ENCODE data around the gene WDR55.

WDR55 gene

DNA sequence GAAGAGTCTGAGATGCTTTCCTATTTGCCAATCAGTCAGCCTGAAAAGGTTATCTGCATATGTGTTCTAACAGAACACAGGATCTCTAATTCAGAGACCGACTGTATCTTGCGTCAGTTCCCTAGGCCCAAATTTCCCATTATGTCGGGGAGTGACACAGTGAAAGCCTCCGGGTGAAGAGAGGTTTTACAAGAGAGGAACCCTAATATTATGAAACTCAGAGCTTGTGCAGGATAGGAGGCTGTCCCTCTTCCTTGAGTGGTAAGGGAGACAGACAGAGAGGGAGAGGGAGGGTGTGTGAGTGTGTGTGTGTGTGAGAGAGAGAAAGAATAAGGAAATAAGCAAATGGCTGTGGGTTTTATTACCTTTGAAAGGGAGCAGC, 33.7 kb upstream of the WDR55 start:
- H3K9ac ChIP-seq (ENCODE audit: low read depth, low read length), result no peak overlapping the region

DNA sequence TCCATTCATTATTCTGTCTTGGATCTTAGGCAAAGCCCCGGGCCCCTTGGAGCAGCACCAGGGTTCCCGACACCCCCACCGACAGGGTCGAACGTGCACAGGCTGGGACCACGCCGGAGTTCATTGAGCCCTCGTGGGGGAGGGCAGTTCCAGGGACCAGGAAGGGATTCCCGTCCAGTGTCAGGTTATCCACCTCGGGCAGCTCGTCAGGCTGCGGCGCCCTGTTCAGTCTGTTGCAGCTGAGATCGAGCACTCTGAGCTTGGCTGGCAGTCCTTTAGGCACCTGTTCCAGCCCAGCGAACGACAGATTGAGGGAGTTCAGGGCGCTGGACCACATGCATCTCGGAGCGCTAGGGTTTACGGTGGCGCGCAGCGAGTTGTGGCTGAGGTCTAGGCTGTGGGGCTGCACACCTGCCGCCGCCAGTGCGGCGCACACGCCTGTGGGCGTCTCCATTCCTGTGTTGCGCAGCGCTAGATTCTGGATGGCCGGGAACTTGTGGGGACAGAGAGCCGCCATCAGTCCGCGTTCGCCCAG, 32.8 kb upstream of the WDR55 start:
- Histone ChIP-seq H4K20me1 (ENCODE audit: insufficient read depth, low read length) (no peaks in the 10 kb centered on the region), H3K4me1 (ENCODE audit: insufficient read depth, low read length) (no peaks in the 10 kb centered on the region), H3K79me2 (ENCODE audit: insufficient read depth, low read length) (no peaks in the 10 kb centered on the region), H3K9ac (ENCODE audit: low read depth, low read length) (no peak overlapping the region), H3K27ac (ENCODE audit: low read length) (no peak overlapping the region), H3K4me3 (ENCODE audit: low read depth in 1 of 2, low read length in 2 of 2) (no peak overlapping the region), H3K27me3 (ENCODE audit: insufficient read depth, low read length, poor library complexity) (no peaks in the 10 kb centered on the region), H3K36me3 (ENCODE audit: insufficient read depth, low read length) (no peaks in the 10 kb centered on the region), H3K4me2 (ENCODE audit: insufficient read depth, low read length) (no peak overlapping the region), H2AFZ (ENCODE audit: low read depth, low read length) (no peak overlapping the region), H3K9me3 (ENCODE audit: insufficient read depth, low read length, severe bottlenecking) (peaks cover 18% of the 10 kb centered on the region)
- ATAC-seq (ENCODE audit: insufficient read depth, low read depth) (no peak), DNase-seq (no peak)
- TF ChIP-seq, protein P1, sequence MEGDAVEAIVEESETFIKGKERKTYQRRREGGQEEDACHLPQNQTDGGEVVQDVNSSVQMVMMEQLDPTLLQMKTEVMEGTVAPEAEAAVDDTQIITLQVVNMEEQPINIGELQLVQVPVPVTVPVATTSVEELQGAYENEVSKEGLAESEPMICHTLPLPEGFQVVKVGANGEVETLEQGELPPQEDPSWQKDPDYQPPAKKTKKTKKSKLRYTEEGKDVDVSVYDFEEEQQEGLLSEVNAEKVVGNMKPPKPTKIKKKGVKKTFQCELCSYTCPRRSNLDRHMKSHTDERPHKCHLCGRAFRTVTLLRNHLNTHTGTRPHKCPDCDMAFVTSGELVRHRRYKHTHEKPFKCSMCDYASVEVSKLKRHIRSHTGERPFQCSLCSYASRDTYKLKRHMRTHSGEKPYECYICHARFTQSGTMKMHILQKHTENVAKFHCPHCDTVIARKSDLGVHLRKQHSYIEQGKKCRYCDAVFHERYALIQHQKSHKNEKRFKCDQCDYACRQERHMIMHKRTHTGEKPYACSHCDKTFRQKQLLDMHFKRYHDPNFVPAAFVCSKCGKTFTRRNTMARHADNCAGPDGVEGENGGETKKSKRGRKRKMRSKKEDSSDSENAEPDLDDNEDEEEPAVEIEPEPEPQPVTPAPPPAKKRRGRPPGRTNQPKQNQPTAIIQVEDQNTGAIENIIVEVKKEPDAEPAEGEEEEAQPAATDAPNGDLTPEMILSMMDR (IDR thresholded peaks at IDR 0.05; ENCODE audit: borderline replicate concordance, extremely low read depth, low read length, poor library complexity, severe bottlenecking), result no peak
- TF ChIP-seq EZH2 (IDR thresholded peaks at IDR 0.05; ENCODE audit: borderline replicate concordance, low read depth, low read length, severe bottlenecking), result no peak

More for the DNA sequence above, 33.7 kb upstream of the WDR55 start:
- H3K27me3 ChIP-seq (ENCODE audit: insufficient read depth, low read length, poor library complexity), result no peaks in the 10 kb centered on the region
- H3K79me2 ChIP-seq (ENCODE audit: insufficient read depth, low read length), result no peaks in the 10 kb centered on the region
- H3K36me3 ChIP-seq (ENCODE audit: insufficient read depth, low read length), result no peaks in the 10 kb centered on the region
- no peaks in the 10 kb centered on the region for H4K20me1 ChIP-seq (ENCODE audit: insufficient read depth, low read length)
- no peak overlapping the region for H2AFZ ChIP-seq (ENCODE audit: low read depth, low read length)
- H3K9me3 ChIP-seq (ENCODE audit: insufficient read depth, low read length, severe bottlenecking), result peaks cover 18% of the 10 kb centered on the region
- TF ChIP-seq EZH2 (IDR thresholded peaks at IDR 0.05; ENCODE audit: borderline replicate concordance, low read depth, low read length, severe bottlenecking), result no peak
- TF ChIP-seq, protein P1 (IDR thresholded peaks at IDR 0.05; ENCODE audit: borderline replicate concordance, extremely low read depth, low read length, poor library complexity, severe bottlenecking), result no peak
- no peaks in the 10 kb centered on the region for H3K4me1 ChIP-seq (ENCODE audit: insufficient read depth, low read length)
- no peak for DNase-seq
- H3K27ac ChIP-seq (ENCODE audit: low read length), result no peak overlapping the region
- no peak for ATAC-seq (ENCODE audit: insufficient read depth, low read depth)
- H3K4me3 ChIP-seq (ENCODE audit: low read depth in 1 of 2, low read length in 2 of 2), result no peak overlapping the region
- no peak overlapping the region for H3K4me2 ChIP-seq (ENCODE audit: insufficient read depth, low read length)

DNA sequence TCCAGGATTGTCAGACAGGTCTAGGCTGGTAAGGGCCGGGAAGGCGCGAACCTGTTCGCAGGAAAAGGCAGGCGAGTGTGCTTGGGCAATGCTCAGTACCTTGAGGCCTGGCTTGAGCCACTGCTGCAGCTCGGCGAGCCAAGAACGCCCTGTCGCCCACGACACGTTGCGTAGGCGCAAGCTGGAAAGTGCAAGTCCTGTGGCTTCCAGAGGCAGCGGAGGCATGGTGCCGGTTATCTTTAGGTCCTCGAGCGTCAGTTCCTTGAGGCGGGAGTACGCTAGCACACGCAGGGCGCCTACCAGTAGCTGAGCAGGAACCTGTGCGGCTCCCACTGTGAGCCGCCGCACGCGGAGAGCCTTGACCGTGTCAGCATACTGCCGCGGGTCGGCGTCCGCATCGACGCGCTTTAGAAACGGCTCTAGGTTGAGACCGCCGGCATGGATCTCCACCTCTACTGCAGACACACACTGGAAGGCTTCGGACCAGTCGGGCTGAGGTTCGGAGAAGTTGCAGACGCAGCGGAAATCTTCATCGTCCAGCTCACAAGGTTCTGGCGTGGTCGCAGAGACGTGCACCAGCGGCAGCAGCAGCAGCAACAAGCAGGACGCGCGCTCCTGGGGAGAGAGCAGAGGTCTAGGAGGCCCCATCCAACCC, 32.2 kb upstream of the WDR55 start:
- no peak overlapping the region for H3K27ac ChIP-seq (ENCODE audit: low read length)
- H3K9me3 ChIP-seq (ENCODE audit: insufficient read depth, low read length, severe bottlenecking), result peaks cover 13% of the 10 kb centered on the region
- no peaks in the 10 kb centered on the region for H3K36me3 ChIP-seq (ENCODE audit: insufficient read depth, low read length)
- H3K27me3 ChIP-seq (ENCODE audit: insufficient read depth, low read length, poor library complexity), result no peaks in the 10 kb centered on the region
- ATAC-seq (ENCODE audit: insufficient read depth, low read depth), result no peak
- no peaks in the 10 kb centered on the region for H3K79me2 ChIP-seq (ENCODE audit: insufficient read depth, low read length)
- H3K4me1 ChIP-seq (ENCODE audit: insufficient read depth, low read length), result no peaks in the 10 kb centered on the region
- no peak overlapping the region for H3K4me2 ChIP-seq (ENCODE audit: insufficient read depth, low read length)
- TF ChIP-seq, protein P1 (IDR thresholded peaks at IDR 0.05; ENCODE audit: borderline replicate concordance, extremely low read depth, low read length, poor library complexity, severe bottlenecking), result no peak
- TF ChIP-seq EZH2 (IDR thresholded peaks at IDR 0.05; ENCODE audit: borderline replicate concordance, low read depth, low read length, severe bottlenecking), result no peak
- H4K20me1 ChIP-seq (ENCODE audit: insufficient read depth, low read length), result no peaks in the 10 kb centered on the region
- no peak overlapping the region for H3K4me3 ChIP-seq (ENCODE audit: low read depth in 1 of 2, low read length in 2 of 2)
- no peak overlapping the region for H2AFZ ChIP-seq (ENCODE audit: low read depth, low read length)
- DNase-seq, result no peak
- no peak overlapping the region for H3K9ac ChIP-seq (ENCODE audit: low read depth, low read length)
